Measurements from ENCODE around the gene TNFRSF19. TPM values are rescaled to one million over a fixed set of nuclear protein-coding genes. Genes with fewer than 3 reads are reported as not detected.

TNFRSF19 gene
- total and polyA plus RNA-seq, 4 donors = 0.27 to 2.8 (median 0.91) TPM

- Histone ChIP-seq H3K9ac (ENCODE audit: low read depth in 1 of 2, low read length in 2 of 2) (no peak overlapping the region), H3K4me3 (ENCODE audit: low read depth in 1 of 3, low read length in 3 of 3) (no peak overlapping the region), H3K27me3 (ENCODE audit: control insufficient read depth in 4 of 4, insufficient read depth in 4 of 4, low read length in 3 of 4) (no peaks in the 10 kb centered on the region), H3K4me1 (ENCODE audit: control insufficient read depth in 4 of 4, insufficient read depth in 4 of 4, low read length in 3 of 4) (no peaks in the 10 kb centered on the region), H3K36me3 (ENCODE audit: control insufficient read depth in 4 of 4, insufficient read depth in 3 of 4, low read depth in 1 of 4, low read length in 3 of 4) (no peaks in the 10 kb centered on the region), H3K27ac (ENCODE audit: low read depth in 1 of 2, low read length in 2 of 2) (no peak overlapping the region), H3K9me3 (ENCODE audit: control insufficient read depth in 4 of 4, low read length in 3 of 4) (peaks cover 0 to 2% (median 0%) of the 10 kb centered on the region in 4 donors)
- WGBS = 72% methylated on average over 9 of the region's 9 CpGs
- no peak for TF ChIP-seq ATF3 (IDR thresholded peaks at IDR 0.05)
- TF ChIP-seq CTCF (IDR thresholded peaks at IDR 0.05; ENCODE audit: low read depth, low read length, missing input control) = no peak
- no peak for TF ChIP-seq TAF1 (conservative IDR thresholded peaks at IDR 0.05)
- TF ChIP-seq RXRA (IDR thresholded peaks at IDR 0.05) = no peak
- DNase-seq (ENCODE audit: low spot score) = no peak
Observed at GRCh38 chr13:23660249-23660648, 90.0 kb downstream of the TNFRSF19 start.

- no peaks in the 10 kb centered on the region for H3K27me3 ChIP-seq (ENCODE audit: control insufficient read depth in 4 of 4, insufficient read depth in 4 of 4, low read length in 3 of 4)
- no peak overlapping the region for H3K27ac ChIP-seq (ENCODE audit: low read depth in 1 of 2, low read length in 2 of 2)
- no peaks in the 10 kb centered on the region for H3K4me1 ChIP-seq (ENCODE audit: control insufficient read depth in 4 of 4, insufficient read depth in 4 of 4, low read length in 3 of 4)
- WGBS = 85% methylated on average over 8 of the region's 8 CpGs
- H3K36me3 ChIP-seq (ENCODE audit: control insufficient read depth in 4 of 4, insufficient read depth in 3 of 4, low read depth in 1 of 4, low read length in 3 of 4) = no peaks in the 10 kb centered on the region
- H3K9me3 ChIP-seq (ENCODE audit: control insufficient read depth in 4 of 4, low read length in 3 of 4) = peaks cover 0 to 2% (median 0%) of the 10 kb centered on the region in 4 donors
- H3K9ac ChIP-seq (ENCODE audit: low read depth in 1 of 2, low read length in 2 of 2) = no peak overlapping the region
- no peak for TF ChIP-seq HNF4G (IDR thresholded peaks at IDR 0.05)
- TF ChIP-seq HNF4A (conservative IDR thresholded peaks at IDR 0.05) = no peak
- TF ChIP-seq MAX (IDR thresholded peaks at IDR 0.05) = no peak
- TF ChIP-seq TAF1 (conservative IDR thresholded peaks at IDR 0.05) = no peak
- no peak for TF ChIP-seq SP1 (IDR thresholded peaks at IDR 0.05)
- TF ChIP-seq NR2F2 (IDR thresholded peaks at IDR 0.05) = no peak
- TF ChIP-seq ZBTB33 (IDR thresholded peaks at IDR 0.05) = no peak
- no peak for TF ChIP-seq RXRA (IDR thresholded peaks at IDR 0.05)
- TF ChIP-seq YY1 (IDR thresholded peaks at IDR 0.05) = no peak
- no peak for TF ChIP-seq FOXA1 (IDR thresholded peaks at IDR 0.05)
- no peak for TF ChIP-seq JUND (IDR thresholded peaks at IDR 0.05)
- no peak for TF ChIP-seq RAD21 (IDR thresholded peaks at IDR 0.05)
- TF ChIP-seq ATF3 (IDR thresholded peaks at IDR 0.05) = no peak
- TF ChIP-seq EGR1 (IDR thresholded peaks at IDR 0.05; ENCODE audit: low read depth in 2 of 2) = no peak
- no peak for TF ChIP-seq CTCF (IDR thresholded peaks at IDR 0.05; ENCODE audit: low read depth, low read length, missing input control)
- no peak for TF ChIP-seq REST (IDR thresholded peaks at IDR 0.05)
- no peak for TF ChIP-seq FOXA2 (IDR thresholded peaks at IDR 0.05)
- DNase-seq (ENCODE audit: low spot score) = no peak
- no peak overlapping the region for H3K4me3 ChIP-seq (ENCODE audit: low read depth in 1 of 3, low read length in 3 of 3)
Observed at GRCh38 chr13:23666582-23666981, 96.4 kb downstream of the TNFRSF19 start.

All from liver (tissue), 9 donors.